Transverse colon (tissue), 4 donors: ENCODE measurements around the gene CD47. TPM values are rescaled to one million over a fixed set of nuclear protein-coding genes. Genes with fewer than 3 reads are reported as not detected.

ENCODE experiments used
- DNase-seq: peaks from one replicate; pipeline ENCODE4 v3.0.0-alpha.2; 2019
- H3K27ac ChIP-seq, 4 donors: fragments of 200-600 bp; sonication (generic); 2 replicates each; pipeline ENCODE4 v1.5.1; 2016 to 2018; ENCODE audit warnings: inconsistent platforms in 4 of 4
- H3K27me3 ChIP-seq: fragments of 200-600 bp; sonication (generic); 2 replicates; pipeline ENCODE4 v1.5.1; 2017; ENCODE audit warnings: inconsistent platforms
- H3K36me3 ChIP-seq, 4 donors: fragments of 200-600 bp; sonication (generic); 2 replicates each; pipeline ENCODE4 v1.5.1; 2017 to 2019; ENCODE audit warnings: inconsistent platforms in 4 of 4
- H3K4me1 ChIP-seq, 4 donors: fragments of 200-600 bp; sonication (generic); 2 replicates each; pipeline ENCODE4 v1.5.1; 2017 to 2020; ENCODE audit warnings: inconsistent platforms in 4 of 4
- H3K4me3 ChIP-seq, 4 donors: fragments of 200-600 bp; sonication (generic); 1 replicate in 1 of 4; 2 replicates in 3 of 4; pipeline versions ENCODE4 v1.5.1 to v1.6.1; 2017 to 2019; ENCODE audit warnings: inconsistent platforms in 4 of 4
- H3K9me3 ChIP-seq, 2 donors: fragments of 200-600 bp; sonication (generic); 2 replicates each; pipeline ENCODE4 v1.5.1; 2017 to 2019; ENCODE audit warnings: inconsistent platforms in 2 of 2
- CTCF ChIP-seq, 5 experiments: fragments of 200-600 bp in 3 of 5; fragments of 450-650 bp in 2 of 5; sonication (generic) in 3 of 5; IDR thresholded peaks; 1 replicate in 2 of 5; 2 replicates in 3 of 5; pipeline ENCODE4 v1.5.1; 2016 to 2017; ENCODE audit warnings: antibody characterized with exemption in 5 of 5, inconsistent platforms in 3 of 5, mild to moderate bottlenecking in 2 of 5, moderate library complexity in 1 of 5
- EP300 ChIP-seq: sonication (generic); formaldehyde crosslinking; IDR thresholded peaks from one replicate; pipeline ENCODE4 v1.6.1; 2017; ENCODE audit warnings: antibody characterized with exemption, low read depth
- POLR2A ChIP-seq: fragments of 450-650 bp; IDR thresholded peaks from one replicate; pipeline ENCODE4 v1.6.1; 2016; ENCODE audit warnings: antibody characterized with exemption, mild to moderate bottlenecking, moderate library complexity
- POLR2AphosphoS5 ChIP-seq, 3 donors: sonication (generic); formaldehyde crosslinking; IDR thresholded peaks; one replicate each; pipeline ENCODE4 v1.6.1; 2016; ENCODE audit warnings: antibody characterized with exemption in 3 of 3
- WGBS, 2 donors: methylation state at CpG; one replicate each; pipeline ENCODE4 v1.1.5; 2018; ENCODE audit warnings: low coverage in 1 of 2; 5-methylcytosine and 5-hydroxymethylcytosine counted together
- in situ Hi-C, 4 donors: fragments of 200-750 bp; cut with MboI; loops; one replicate each; pipeline versions ENCODE4 v1.15.0 to v1.15.1; 2017; ENCODE audit warnings: low sequenced_read_pairs in 3 of 4, low pct_ligation_motif_present in 1 of 4, low pct_unique_long_range_greater_than_20kb in 1 of 4
- intact Hi-C: fragments of 100-400 bp; cut with DNase I; formaldehyde crosslinking; loops from one replicate; pipeline ENCODE4 v1.15.1; 2023; ENCODE audit warnings: low total_unique reads
- total RNA-seq, 4 donors: library from RNA; depleted of rRNA; stranded (reverse); fragments of >200 nt; gene quantifications; one replicate each; pipeline ENCODE4 v1.1.0, GENCODE V29; 2016

The CD47 gene
- total RNA-seq, 4 donors from 2014 or later = 71.7 to 108 (median 93.4) TPM

GRCh38 chr3:108073764-108074431 lies 16.9 kb downstream of the CD47 start:
- no peaks in the 10 kb centered on the region for H3K36me3 ChIP-seq
- H3K4me3 ChIP-seq = no peak overlapping the region
- H3K27me3 ChIP-seq = no peaks in the 10 kb centered on the region
- no peak overlapping the region for H3K27ac ChIP-seq
- DNase-seq = no peak
- 90 to 95% methylated on average over 5 of the region's 5 CpGs for WGBS, 2 donors
- no peaks in the 10 kb centered on the region for H3K4me1 ChIP-seq
- intact Hi-C loops = loop anchor here (1.0 kb wide), 1 partner anchor 34 kb away; no protein-coding TSS in a partner anchor
- in situ Hi-C loops = no loop called here
- no peaks in the 10 kb centered on the region for H3K9me3 ChIP-seq
- TF ChIP-seq POLR2AphosphoS5 (IDR thresholded peaks at IDR 0.05) = no peak
- TF ChIP-seq CTCF (IDR thresholded peaks at IDR 0.05) = no peak
- TF ChIP-seq EP300 = no peak
- no peak for TF ChIP-seq POLR2A

GRCh38 chr3:108071368-108071767 lies 19.5 kb downstream of the CD47 start:
- TF ChIP-seq POLR2AphosphoS5 (IDR thresholded peaks at IDR 0.05) = no peak
- Histone ChIP-seq H3K27me3 (no peaks in the 10 kb centered on the region), H3K4me3 (no peak overlapping the region), H3K4me1 (no peaks in the 10 kb centered on the region), H3K9me3 (no peaks in the 10 kb centered on the region), H3K27ac (no peak overlapping the region), H3K36me3 (peaks cover 0 to 5% (median 0%) of the 10 kb centered on the region in 4 donors)
- in situ Hi-C loops (no loop called here), intact Hi-C loops (no loop called here)
- DNase-seq = no peak
- WGBS, 2 donors = 83 to 90% methylated on average over 3 of the region's 3 CpGs

DNA sequence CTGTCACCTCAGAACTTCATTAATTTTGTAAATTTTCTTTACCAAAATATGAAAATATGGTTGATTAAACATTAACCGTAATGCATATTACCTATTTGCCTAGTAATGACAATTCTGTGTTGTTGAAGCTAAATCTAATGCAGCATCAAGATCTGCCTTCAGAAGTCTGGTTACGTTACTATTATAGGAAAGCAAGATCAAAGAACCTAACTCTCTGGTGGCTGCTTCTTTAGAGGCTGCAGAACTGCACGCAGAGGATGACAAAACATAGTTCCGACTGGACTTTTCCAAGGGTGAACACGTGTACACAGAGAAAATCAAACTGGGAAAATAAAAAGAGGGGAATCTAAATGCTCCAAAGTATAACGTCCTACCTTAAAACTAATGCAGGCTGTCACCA lies 20.5 kb downstream of the CD47 start:
- TF ChIP-seq POLR2A = no peak
- TF ChIP-seq EP300 = no peak
- no peak for TF ChIP-seq CTCF (IDR thresholded peaks at IDR 0.05)
- TF ChIP-seq POLR2AphosphoS5 (IDR thresholded peaks at IDR 0.05) = no peak
- H3K9me3 ChIP-seq = no peaks in the 10 kb centered on the region
- in situ Hi-C loops = no loop called here
- no peak overlapping the region for H3K4me3 ChIP-seq
- WGBS, 2 donors = 67 to 71% methylated on average over 5 to 6 of the region's 6 CpGs
- no peak overlapping the region for H3K27ac ChIP-seq
- intact Hi-C loops = no loop called here
- no peaks in the 10 kb centered on the region for H3K27me3 ChIP-seq
- H3K36me3 ChIP-seq = peaks cover 0 to 5% (median 0%) of the 10 kb centered on the region in 4 donors
- no peaks in the 10 kb centered on the region for H3K4me1 ChIP-seq
- DNase-seq = no peak

- in situ Hi-C loops = no loop called here
- 71% methylated on average over 1 of the region's 1 CpG; no CpG with 5 or more reads in 1 of the 2 donors for WGBS, 2 donors
- intact Hi-C loops = no loop called here
- TF ChIP-seq EP300 (no peak), CTCF (IDR thresholded peaks at IDR 0.05) (no peak), POLR2A (no peak), POLR2AphosphoS5 (IDR thresholded peaks at IDR 0.05) (no peak)
- Histone ChIP-seq H3K4me3 (no peak overlapping the region), H3K27ac (no peak overlapping the region), H3K36me3 (peaks cover 0 to 5% (median 0%) of the 10 kb centered on the region in 4 donors), H3K9me3 (no peaks in the 10 kb centered on the region), H3K4me1 (no peaks in the 10 kb centered on the region), H3K27me3 (no peaks in the 10 kb centered on the region)
- DNase-seq = no peak
Observed at GRCh38 chr3:108067768-108068167, 23.1 kb downstream of the CD47 start.

DNA sequence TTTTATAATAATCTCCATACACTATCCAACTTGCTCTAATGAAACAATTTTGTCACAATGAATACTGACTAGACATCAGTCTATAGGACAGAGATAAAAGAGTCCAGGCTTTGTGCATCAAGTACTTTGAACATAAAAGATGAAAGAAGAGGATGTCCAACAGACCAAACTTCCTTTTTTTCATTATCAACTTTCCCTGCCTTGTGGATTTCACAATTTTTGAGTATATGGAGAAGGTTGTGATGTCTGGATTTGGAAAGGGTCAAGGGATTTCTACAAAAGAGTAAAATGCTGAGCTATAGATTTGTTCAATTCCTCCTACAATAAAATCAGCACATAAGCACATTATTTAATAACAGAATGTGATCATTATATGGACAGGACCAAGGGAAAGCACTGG lies 25.7 kb downstream of the CD47 start:
- in situ Hi-C loops = no loop called here
- H3K27me3 ChIP-seq = no peaks in the 10 kb centered on the region
- H3K9me3 ChIP-seq = no peaks in the 10 kb centered on the region
- H3K4me1 ChIP-seq = no peaks in the 10 kb centered on the region
- no peak for TF ChIP-seq POLR2A
- TF ChIP-seq POLR2AphosphoS5 (IDR thresholded peaks at IDR 0.05) = no peak
- TF ChIP-seq EP300 = no peak
- TF ChIP-seq CTCF (IDR thresholded peaks at IDR 0.05) = no peak
- H3K36me3 ChIP-seq = peaks cover 0 to 8% (median 2%) of the 10 kb centered on the region in 4 donors
- no peak for DNase-seq
- H3K27ac ChIP-seq = no peak overlapping the region
- H3K4me3 ChIP-seq = no peak overlapping the region
- intact Hi-C loops = no loop called here
